Measurements from ENCODE around the gene LRBA.
"Not testable (repeated sequence)": the region's sequence is repeated elsewhere in the genome, so short reads cannot be mapped to it uniquely, and the experiment has no call there.

LRBA gene

DNA sequence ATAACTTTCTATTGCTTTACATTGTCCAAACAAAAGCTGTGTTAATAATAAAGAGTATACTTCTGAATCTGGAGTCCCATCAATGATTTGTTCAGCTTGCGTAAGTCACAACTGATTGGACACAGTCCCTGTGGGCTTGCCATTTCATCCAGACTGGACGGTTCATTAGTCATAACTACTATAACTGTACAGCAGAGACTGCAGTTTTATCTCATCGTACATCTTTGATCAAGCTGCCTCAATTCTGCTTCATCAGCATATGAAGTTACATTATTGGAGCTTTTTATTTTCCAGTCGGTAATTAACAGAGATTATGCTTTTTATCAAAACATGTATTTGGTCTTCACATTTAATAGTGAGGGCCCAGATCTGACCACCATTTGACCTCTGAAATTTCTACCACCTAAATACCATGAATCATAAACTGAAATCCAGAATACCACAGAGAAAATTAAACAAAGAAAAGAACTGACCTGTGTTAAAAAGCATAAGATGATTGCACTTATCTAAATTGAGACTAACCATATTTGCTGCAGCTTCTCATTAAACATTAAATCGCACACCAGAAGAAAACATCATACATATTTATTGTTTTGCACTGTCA, 445.6 kb downstream of the LRBA start:
- no peak overlapping the region for H3K4me3 ChIP-seq (ENCODE audit: low read length)
- no peaks in the 10 kb centered on the region for H3K27me3 ChIP-seq (ENCODE audit: control insufficient read depth, insufficient read depth, low read length)
- H3K36me3 ChIP-seq (ENCODE audit: control insufficient read depth, low read depth, low read length) = no peaks in the 10 kb centered on the region
- no peak overlapping the region for H3K9ac ChIP-seq (ENCODE audit: low read length)
- no peaks in the 10 kb centered on the region for H3K9me3 ChIP-seq (ENCODE audit: control insufficient read depth, low read depth, low read length)
- H3K4me1 ChIP-seq (ENCODE audit: control insufficient read depth, low read depth, low read length) = no peaks in the 10 kb centered on the region
- H3K27ac ChIP-seq (ENCODE audit: low read length) = no peak overlapping the region

DNA sequence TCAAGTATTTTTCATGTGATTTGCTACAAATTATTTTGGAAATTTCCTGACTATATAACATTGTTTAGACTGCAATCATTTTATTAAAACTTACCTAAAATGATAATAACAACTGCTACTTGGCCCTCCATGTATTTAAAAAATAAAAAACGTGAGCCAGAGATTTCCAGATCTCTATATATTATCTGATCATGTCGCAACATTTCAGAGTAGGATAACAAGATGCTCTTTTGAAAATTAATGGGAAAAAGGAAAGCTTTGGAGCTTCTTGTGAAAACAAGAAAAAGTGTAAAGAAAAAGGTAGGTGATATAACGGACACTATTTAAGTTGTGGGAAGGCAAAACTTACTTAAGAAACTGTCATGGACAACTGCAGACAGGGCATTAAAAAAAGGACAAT, 448.0 kb downstream of the LRBA start:
- Histone ChIP-seq H3K4me3 (ENCODE audit: low read length) (no peak overlapping the region), H3K36me3 (ENCODE audit: control insufficient read depth, low read depth, low read length) (no peaks in the 10 kb centered on the region), H3K27ac (ENCODE audit: low read length) (no peak overlapping the region), H3K4me1 (ENCODE audit: control insufficient read depth, low read depth, low read length) (no peaks in the 10 kb centered on the region), H3K9ac (ENCODE audit: low read length) (no peak overlapping the region), H3K9me3 (ENCODE audit: control insufficient read depth, low read depth, low read length) (no peaks in the 10 kb centered on the region), H3K27me3 (ENCODE audit: control insufficient read depth, insufficient read depth, low read length) (no peaks in the 10 kb centered on the region)

DNA sequence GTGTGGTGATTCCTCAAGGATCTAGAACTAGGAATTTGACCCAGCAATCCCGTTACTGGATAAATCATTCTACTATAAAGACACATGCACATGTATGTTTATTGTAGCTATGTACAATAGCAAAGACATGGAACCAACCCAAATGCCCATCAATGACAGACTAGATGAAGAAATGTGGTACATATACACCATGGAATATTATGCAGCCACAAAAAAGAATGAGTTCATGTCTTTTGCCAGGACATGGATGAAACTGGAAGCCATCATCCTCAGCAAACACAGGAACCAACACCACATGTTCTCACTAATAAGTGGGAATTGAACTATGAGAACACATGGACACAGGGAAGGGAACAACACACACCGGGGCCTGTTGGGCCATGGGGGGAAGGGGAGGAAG, 450.1 kb downstream of the LRBA start:
- not testable (repeated sequence) for H3K36me3 ChIP-seq (ENCODE audit: control insufficient read depth, low read depth, low read length); H3K27ac ChIP-seq (ENCODE audit: low read length); H3K4me1 ChIP-seq (ENCODE audit: control insufficient read depth, low read depth, low read length); H3K9me3 ChIP-seq (ENCODE audit: control insufficient read depth, low read depth, low read length); H3K27me3 ChIP-seq (ENCODE audit: control insufficient read depth, insufficient read depth, low read length); H3K9ac ChIP-seq (ENCODE audit: low read length); H3K4me3 ChIP-seq (ENCODE audit: low read length)

DNA sequence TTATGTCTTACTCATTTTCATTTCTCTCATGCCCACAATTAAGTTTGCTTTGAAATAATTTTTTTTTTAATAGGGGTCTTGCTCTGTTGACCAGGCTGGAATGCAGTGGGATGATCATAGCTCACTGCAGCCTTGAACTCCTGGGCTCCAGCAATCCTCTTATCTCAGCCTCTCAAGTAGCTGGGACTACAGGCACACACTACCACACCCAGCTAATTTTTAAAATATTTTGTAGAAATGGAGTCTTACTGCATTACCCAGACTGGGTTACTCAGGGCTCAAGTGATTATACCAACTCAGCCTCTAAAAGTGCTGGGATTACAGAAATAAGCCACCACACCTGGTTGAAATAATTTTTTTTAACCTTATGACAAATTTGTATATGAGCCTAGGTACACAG, 452.3 kb downstream of the LRBA start:
- Histone ChIP-seq H3K36me3 (ENCODE audit: control insufficient read depth, low read depth, low read length) (no peaks in the 10 kb centered on the region), H3K4me1 (ENCODE audit: control insufficient read depth, low read depth, low read length) (no peaks in the 10 kb centered on the region), H3K27me3 (ENCODE audit: control insufficient read depth, insufficient read depth, low read length) (no peaks in the 10 kb centered on the region), H3K27ac (ENCODE audit: low read length) (no peak overlapping the region), H3K9me3 (ENCODE audit: control insufficient read depth, low read depth, low read length) (no peaks in the 10 kb centered on the region), H3K9ac (ENCODE audit: low read length) (no peak overlapping the region), H3K4me3 (ENCODE audit: low read length) (no peak overlapping the region)

DNA sequence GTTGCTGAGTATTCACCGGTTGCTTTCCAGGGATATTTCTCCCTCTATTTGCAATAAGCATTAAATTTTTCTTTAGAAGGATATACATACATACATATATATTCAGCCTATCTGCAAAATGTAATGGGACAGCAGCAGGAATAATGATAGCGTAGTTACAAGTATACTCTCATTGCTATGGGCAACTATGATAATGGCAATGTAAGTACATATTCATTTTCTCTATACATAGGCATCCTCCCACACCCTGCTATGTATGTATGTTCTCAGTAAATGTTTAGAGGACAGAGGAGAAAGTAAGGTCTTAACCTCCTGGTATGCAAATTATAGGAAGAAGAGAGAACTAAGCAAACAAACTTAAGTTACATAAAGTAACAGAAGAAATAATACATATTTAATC, 452.8 kb downstream of the LRBA start:
- no peak overlapping the region for H3K4me3 ChIP-seq (ENCODE audit: low read length)
- H3K36me3 ChIP-seq (ENCODE audit: control insufficient read depth, low read depth, low read length) = no peaks in the 10 kb centered on the region
- no peak overlapping the region for H3K27ac ChIP-seq (ENCODE audit: low read length)
- no peaks in the 10 kb centered on the region for H3K4me1 ChIP-seq (ENCODE audit: control insufficient read depth, low read depth, low read length)
- H3K9ac ChIP-seq (ENCODE audit: low read length) = no peak overlapping the region
- H3K27me3 ChIP-seq (ENCODE audit: control insufficient read depth, insufficient read depth, low read length) = no peaks in the 10 kb centered on the region
- H3K9me3 ChIP-seq (ENCODE audit: control insufficient read depth, low read depth, low read length) = no peaks in the 10 kb centered on the region

DNA sequence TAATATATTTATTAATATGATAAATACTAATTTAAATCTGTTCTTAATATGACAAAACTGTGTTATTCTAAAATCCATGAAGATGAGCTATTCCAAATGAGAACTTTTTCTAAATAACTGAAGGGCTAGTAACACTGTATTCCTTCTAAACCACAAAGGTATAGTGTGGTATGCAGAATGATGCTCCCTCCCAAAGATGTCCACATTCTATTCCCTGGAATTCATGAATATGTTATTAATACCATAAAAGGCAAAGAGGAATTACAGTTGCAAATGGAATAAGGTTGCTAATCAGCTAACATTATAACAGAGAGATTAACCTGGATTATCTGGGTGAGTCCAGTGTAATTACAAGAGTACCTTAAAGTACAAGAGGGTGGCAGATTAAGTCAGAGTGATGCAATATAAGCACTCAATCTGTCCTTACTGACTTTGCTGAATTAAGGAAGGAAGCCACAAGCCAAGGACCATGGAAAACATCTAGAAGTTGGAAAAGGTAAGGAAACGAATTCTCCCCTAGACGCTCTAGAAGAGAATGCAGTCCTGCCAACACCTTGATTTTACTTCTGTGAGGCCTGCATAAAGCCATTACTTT, 453.8 kb downstream of the LRBA start:
- H3K27ac ChIP-seq (ENCODE audit: low read length) = no peak overlapping the region
- H3K9ac ChIP-seq (ENCODE audit: low read length) = no peak overlapping the region
- no peak overlapping the region for H3K4me3 ChIP-seq (ENCODE audit: low read length)
- H3K9me3 ChIP-seq (ENCODE audit: control insufficient read depth, low read depth, low read length) = no peaks in the 10 kb centered on the region
- H3K4me1 ChIP-seq (ENCODE audit: control insufficient read depth, low read depth, low read length) = no peaks in the 10 kb centered on the region
- H3K36me3 ChIP-seq (ENCODE audit: control insufficient read depth, low read depth, low read length) = no peaks in the 10 kb centered on the region
- no peaks in the 10 kb centered on the region for H3K27me3 ChIP-seq (ENCODE audit: control insufficient read depth, insufficient read depth, low read length)

DNA sequence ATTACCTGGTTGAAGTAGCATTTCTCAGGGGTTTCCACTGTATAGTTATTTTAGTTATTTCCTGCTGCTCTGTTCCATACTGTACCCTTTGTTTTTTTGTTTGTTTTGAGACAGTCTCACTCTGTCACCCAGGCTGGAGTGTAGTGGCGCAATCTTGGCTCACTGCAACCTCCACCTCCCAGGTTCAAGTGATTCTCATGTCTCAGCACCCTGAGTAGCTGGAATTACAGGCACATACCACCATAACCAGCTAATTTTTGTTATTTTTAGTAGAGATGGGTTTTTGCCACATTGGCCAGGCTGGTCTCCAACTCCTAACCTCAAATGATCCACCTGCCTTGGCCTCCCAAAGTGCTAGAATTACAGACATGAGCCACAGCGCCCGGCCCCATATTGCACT, 457.3 kb downstream of the LRBA start:
- H3K27ac ChIP-seq (ENCODE audit: low read length); H3K9me3 ChIP-seq (ENCODE audit: control insufficient read depth, low read depth, low read length); H3K4me1 ChIP-seq (ENCODE audit: control insufficient read depth, low read depth, low read length): not testable (repeated sequence)

DNA sequence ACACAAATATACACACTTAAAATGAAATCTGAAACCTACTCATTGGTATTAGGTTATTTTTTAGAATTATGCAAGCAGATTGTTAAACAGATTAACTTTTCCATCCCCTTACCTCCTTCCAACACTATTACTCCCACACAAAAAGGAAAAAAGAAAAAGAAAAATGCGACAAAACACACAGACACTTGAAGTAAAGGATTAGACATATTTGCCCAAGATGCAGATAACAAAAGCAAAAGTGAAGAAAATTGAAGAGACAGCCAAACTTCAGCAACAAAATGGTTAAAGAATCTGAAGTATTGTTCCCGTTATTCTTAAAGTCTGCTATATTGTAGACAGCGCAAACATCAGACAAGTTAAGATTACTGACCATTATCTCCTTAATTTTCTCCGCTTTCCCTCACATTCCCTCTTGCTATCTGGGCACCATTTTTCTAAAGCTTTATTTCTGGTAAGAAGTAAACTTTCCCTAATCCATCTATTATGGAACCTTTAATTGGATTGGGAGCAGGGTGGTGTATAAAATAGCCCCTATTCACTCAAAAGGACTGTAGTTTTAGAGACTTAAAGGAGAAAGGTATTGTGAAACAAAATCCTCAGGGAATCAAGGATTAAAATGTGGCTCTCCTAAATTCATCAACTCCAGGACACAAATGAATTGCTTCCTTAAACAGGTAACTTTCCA, 467.8 kb downstream of the LRBA start:
- Histone ChIP-seq H3K4me3 (ENCODE audit: low read length) (no peak overlapping the region), H3K27ac (ENCODE audit: low read length) (no peak overlapping the region), H3K9me3 (ENCODE audit: control insufficient read depth, low read depth, low read length) (no peaks in the 10 kb centered on the region), H3K36me3 (ENCODE audit: control insufficient read depth, low read depth, low read length) (no peaks in the 10 kb centered on the region), H3K27me3 (ENCODE audit: control insufficient read depth, insufficient read depth, low read length) (no peaks in the 10 kb centered on the region), H3K4me1 (ENCODE audit: control insufficient read depth, low read depth, low read length) (no peaks in the 10 kb centered on the region), H3K9ac (ENCODE audit: low read length) (no peak overlapping the region)

More for the DNA sequence above, 457.3 kb downstream of the LRBA start:
- not testable (repeated sequence) for H3K4me3 ChIP-seq (ENCODE audit: low read length); H3K36me3 ChIP-seq (ENCODE audit: control insufficient read depth, low read depth, low read length); H3K27me3 ChIP-seq (ENCODE audit: control insufficient read depth, insufficient read depth, low read length); H3K9ac ChIP-seq (ENCODE audit: low read length)

DNA sequence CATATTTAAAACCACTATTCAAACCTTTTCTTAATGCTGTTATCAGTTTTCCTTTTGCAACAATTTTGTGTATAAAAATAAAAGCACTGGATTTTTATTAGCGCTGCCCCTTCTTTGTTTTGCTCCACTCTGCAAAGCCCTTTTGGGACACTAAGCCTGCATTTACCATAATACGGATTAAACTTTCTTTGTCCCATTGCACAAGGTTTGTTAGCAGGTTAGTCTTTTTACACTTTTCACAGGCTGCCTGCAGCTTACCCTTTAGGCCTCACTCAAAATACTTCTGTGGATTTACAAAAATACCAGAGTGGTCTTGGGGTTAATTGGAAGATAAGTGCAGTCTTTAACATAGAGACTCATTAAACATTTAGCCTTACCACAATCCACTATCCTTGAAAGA, 468.8 kb downstream of the LRBA start:
- no peaks in the 10 kb centered on the region for H3K9me3 ChIP-seq (ENCODE audit: control insufficient read depth, low read depth, low read length)
- H3K27me3 ChIP-seq (ENCODE audit: control insufficient read depth, insufficient read depth, low read length) = no peaks in the 10 kb centered on the region
- H3K4me1 ChIP-seq (ENCODE audit: control insufficient read depth, low read depth, low read length) = peaks cover under 1% of the 10 kb centered on the region
- no peak overlapping the region for H3K27ac ChIP-seq (ENCODE audit: low read length)
- no peak overlapping the region for H3K9ac ChIP-seq (ENCODE audit: low read length)
- no peaks in the 10 kb centered on the region for H3K36me3 ChIP-seq (ENCODE audit: control insufficient read depth, low read depth, low read length)
- H3K4me3 ChIP-seq (ENCODE audit: low read length) = no peak overlapping the region

DNA sequence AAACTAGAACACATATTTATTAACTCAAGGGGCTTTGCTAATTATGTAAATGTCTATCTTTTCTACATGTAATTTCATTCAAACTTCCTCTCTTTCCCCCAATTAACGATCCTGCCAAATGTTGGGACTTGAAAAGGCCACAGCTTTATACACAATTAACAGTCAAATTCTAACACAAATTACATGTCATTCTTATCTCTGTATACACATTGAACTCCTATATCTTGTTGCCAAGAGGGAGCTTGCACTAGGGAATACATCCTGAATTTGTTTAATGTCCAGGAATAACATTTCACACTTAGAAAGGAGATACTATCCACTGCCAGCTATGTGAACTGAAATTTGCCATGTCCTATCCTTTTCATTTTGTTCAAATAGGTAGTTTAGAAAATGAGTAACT, 472.0 kb downstream of the LRBA start:
- Histone ChIP-seq H3K36me3 (ENCODE audit: control insufficient read depth, low read depth, low read length) (no peaks in the 10 kb centered on the region), H3K27ac (ENCODE audit: low read length) (no peak overlapping the region), H3K4me3 (ENCODE audit: low read length) (no peak overlapping the region), H3K4me1 (ENCODE audit: control insufficient read depth, low read depth, low read length) (peaks cover 17% of the 10 kb centered on the region), H3K9ac (ENCODE audit: low read length) (no peak overlapping the region), H3K9me3 (ENCODE audit: control insufficient read depth, low read depth, low read length) (no peaks in the 10 kb centered on the region), H3K27me3 (ENCODE audit: control insufficient read depth, insufficient read depth, low read length) (no peaks in the 10 kb centered on the region)

DNA sequence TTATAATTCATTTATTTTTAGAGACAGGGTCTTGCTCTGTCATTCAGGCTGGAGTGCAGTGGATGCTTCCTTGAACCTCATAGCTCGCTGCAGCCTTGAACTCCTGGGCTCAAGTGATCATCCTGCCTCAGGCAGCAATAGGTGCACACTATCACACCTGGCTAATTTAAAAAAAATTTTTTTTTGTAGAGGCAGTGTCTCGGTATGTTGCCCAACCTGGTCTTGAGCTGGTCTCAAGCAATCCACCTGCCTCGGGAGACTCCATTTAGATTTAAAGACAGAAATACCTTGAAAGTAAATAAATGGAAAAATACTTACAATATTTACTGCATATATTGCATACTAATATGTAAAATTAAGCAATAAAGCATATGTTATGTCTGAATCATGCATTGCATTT, 473.4 kb downstream of the LRBA start:
- H3K27me3 ChIP-seq (ENCODE audit: control insufficient read depth, insufficient read depth, low read length) = no peaks in the 10 kb centered on the region
- no peak overlapping the region for H3K4me3 ChIP-seq (ENCODE audit: low read length)
- no peak overlapping the region for H3K9ac ChIP-seq (ENCODE audit: low read length)
- H3K27ac ChIP-seq (ENCODE audit: low read length) = no peak overlapping the region
- H3K36me3 ChIP-seq (ENCODE audit: control insufficient read depth, low read depth, low read length) = no peaks in the 10 kb centered on the region
- H3K9me3 ChIP-seq (ENCODE audit: control insufficient read depth, low read depth, low read length) = no peaks in the 10 kb centered on the region
- H3K4me1 ChIP-seq (ENCODE audit: control insufficient read depth, low read depth, low read length) = peaks cover 17% of the 10 kb centered on the region

DNA sequence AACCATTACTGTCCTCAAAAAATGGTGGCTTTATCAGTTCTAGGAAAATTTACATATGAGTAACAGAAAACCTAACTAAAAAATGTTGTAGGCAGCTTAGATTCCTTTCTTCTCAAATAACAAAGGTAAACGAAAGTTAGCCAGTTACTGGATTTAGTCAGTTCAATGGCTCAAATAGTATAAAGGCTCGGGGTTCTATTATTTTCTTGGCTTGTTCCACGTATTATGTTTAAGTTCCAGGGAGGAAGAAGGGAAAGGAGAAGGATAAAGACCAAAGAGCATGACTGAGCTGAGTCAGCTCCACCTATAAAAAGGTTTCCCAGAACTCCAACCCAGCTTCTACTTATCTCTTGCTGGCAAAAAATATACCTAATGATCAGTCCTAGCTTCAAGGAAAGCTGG, 474.1 kb downstream of the LRBA start:
- Histone ChIP-seq H3K9me3 (ENCODE audit: control insufficient read depth, low read depth, low read length) (no peaks in the 10 kb centered on the region), H3K4me3 (ENCODE audit: low read length) (no peak overlapping the region), H3K36me3 (ENCODE audit: control insufficient read depth, low read depth, low read length) (no peaks in the 10 kb centered on the region), H3K4me1 (ENCODE audit: control insufficient read depth, low read depth, low read length) (peaks cover 17% of the 10 kb centered on the region), H3K27ac (ENCODE audit: low read length) (no peak overlapping the region), H3K27me3 (ENCODE audit: control insufficient read depth, insufficient read depth, low read length) (no peaks in the 10 kb centered on the region), H3K9ac (ENCODE audit: low read length) (no peak overlapping the region)
